Right lobe of liver (tissue), 4 donors: ENCODE measurements around the gene XIST.

Experiments used
- POLR2A ChIP-seq: fragments of 450-650 bp; IDR thresholded peaks from one replicate; pipeline ENCODE4 v1.6.1; 2017; ENCODE audit warnings: antibody characterized with exemption, mild to moderate bottlenecking
- TF ChIP-seq, protein P1 (sequence below), 4 donors: fragments of 200-600 bp in 3 of 4; fragments of 450-650 bp in 1 of 4; IDR thresholded peaks; one replicate each; pipeline versions ENCODE4 v1.5.1 to v1.8.0; 2016 to 2022; ENCODE audit warnings: antibody characterized with exemption in 4 of 4, mild to moderate bottlenecking in 2 of 4
- donor health status: DM: no; HTN: no; CAD: no.
- donor health status: DM: no; HTN: no; CAD: no.
- donor health status: DM: no; HTN: yes; CAD: no.

DNA sequence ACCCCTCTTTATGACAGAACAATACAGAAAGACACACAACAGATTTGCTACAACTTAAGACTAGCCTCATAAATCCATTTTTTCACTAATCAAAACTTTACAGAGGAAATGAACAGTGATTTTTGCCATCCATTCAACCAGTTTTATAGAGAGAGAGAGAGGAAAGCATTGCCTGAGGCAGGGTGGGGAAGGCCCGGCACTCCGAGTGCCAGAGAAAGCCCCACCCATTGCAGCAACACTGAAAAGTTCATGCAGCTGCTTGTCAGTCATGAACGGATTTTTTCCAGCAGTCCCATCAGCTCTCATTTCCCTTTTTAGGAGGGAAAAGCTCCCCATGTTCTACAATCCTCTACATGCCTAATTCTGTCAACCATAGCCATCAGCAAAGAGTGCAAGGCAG is 52.6 kb downstream of the XIST start:
- TF ChIP-seq, protein P1, sequence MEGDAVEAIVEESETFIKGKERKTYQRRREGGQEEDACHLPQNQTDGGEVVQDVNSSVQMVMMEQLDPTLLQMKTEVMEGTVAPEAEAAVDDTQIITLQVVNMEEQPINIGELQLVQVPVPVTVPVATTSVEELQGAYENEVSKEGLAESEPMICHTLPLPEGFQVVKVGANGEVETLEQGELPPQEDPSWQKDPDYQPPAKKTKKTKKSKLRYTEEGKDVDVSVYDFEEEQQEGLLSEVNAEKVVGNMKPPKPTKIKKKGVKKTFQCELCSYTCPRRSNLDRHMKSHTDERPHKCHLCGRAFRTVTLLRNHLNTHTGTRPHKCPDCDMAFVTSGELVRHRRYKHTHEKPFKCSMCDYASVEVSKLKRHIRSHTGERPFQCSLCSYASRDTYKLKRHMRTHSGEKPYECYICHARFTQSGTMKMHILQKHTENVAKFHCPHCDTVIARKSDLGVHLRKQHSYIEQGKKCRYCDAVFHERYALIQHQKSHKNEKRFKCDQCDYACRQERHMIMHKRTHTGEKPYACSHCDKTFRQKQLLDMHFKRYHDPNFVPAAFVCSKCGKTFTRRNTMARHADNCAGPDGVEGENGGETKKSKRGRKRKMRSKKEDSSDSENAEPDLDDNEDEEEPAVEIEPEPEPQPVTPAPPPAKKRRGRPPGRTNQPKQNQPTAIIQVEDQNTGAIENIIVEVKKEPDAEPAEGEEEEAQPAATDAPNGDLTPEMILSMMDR (IDR thresholded peaks at IDR 0.05) = no peak
- TF ChIP-seq POLR2A = no peak
